GM13977 (cell line): ENCODE data around the gene CNOT6L.

Source experiments
- DNase-seq: peaks from one replicate; pipeline ENCODE4 v3.0.0; 2012; ENCODE audit warnings: low spot score
- CTCF ChIP-seq: IDR thresholded peaks from 2 replicates; pipeline ENCODE4 v1.5.1; 2012; ENCODE audit warnings: mild to moderate bottlenecking, control low read depth; ENCODE audit not compliant: insufficient read depth; ENCODE audit errors: extremely low read depth, missing control alignments
- in situ Hi-C: fragments of 300-500 bp; cut with MboI; formaldehyde crosslinking; loops from one replicate; pipeline ENCODE4 v1.12.0; 2022; ENCODE audit warnings: low sequenced_read_pairs, low pct_unique_long_range_greater_than_20kb, mixed read lengths, inconsistent platforms; ENCODE audit not compliant: unreplicated experiment

CNOT6L gene

DNA sequence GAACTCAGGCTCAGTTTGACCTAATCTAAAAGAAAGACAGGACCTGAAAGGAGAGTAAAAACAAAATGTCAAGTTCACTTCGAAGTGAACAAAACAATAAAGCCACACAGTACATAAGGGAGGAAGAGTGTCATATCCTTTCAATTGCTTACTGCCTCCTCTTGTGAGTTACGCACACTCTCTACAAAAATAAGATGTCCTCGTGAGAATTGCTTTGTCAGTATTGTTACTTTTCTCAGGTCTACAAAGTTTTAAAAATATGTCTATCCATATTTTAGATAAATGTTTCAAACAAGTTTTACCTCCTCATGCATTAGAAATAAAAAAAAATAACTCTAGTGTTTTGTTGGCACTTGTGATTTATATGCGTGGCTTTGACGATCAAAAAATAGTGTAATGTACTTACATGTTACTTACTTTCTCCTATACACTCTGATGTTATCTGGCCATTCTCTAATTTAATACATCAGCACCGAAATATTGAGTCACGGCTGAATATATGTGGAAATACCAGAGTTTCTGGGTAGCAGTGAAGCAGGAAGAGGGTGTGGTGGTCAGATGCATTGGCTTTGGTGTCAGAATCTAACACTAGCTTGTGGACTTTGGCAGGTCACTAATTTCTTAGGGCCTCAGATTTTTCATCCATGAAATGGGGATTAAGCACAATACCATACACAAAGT lies 35.4 kb upstream of the CNOT6L start:
- no peak for DNase-seq
- in situ Hi-C loops = no loop called here
- no peak for TF ChIP-seq CTCF

- no peak for TF ChIP-seq CTCF
- peak; percentile 52 for DNase-seq
- in situ Hi-C loops = no loop called here
Measured at GRCh38 chr4:77852892-77853495, 33.8 kb upstream of the CNOT6L start.

GRCh38 chr4:77849278-77849965 lies 30.3 kb upstream of the CNOT6L start:
- in situ Hi-C loops = no loop called here
- DNase-seq = no peak
- TF ChIP-seq CTCF = no peak

DNA sequence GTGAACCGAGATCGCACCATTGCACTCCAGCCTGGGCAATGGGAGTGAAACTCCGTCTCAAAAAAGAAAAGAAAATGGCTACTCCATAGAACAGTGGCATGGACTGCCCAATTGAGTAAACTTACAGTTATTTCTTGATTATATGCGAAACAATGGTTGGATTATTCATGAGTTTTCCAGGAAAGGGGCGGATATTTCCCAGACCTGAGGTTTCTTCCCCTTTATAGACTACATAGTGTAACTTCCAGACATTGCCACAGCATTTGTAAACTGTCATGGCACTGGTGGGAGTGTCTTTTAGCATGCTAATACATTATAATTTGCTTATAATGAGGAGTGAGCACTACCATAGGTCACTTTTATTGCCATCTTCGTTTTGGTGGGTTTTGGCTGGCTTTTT lies 29.3 kb upstream of the CNOT6L start:
- no peak for DNase-seq
- in situ Hi-C loops = no loop called here

DNA sequence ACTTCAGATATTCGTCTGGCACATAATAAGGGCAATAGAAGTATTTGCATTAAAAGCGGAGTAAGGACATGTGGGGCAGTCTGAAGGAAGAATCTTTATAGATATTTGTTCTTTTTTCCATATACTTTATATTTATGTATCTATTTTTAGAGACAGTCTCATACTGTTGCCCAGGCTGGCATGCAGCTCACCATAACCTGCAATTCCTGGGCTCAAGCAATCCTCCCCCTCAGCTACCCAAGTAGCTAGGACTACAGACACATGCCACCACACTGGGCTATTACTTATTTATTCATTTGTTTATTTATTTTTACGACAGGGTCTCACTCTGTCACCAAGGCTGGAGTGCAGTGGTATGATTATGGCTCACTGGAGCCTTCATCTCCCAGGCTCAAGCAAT lies 26.8 kb upstream of the CNOT6L start:
- no peak for DNase-seq
- in situ Hi-C loops = no loop called here
- TF ChIP-seq CTCF = no peak

More for the DNA sequence above, 29.3 kb upstream of the CNOT6L start:
- TF ChIP-seq CTCF = no peak

- no peak for TF ChIP-seq CTCF
- in situ Hi-C loops = no loop called here
- DNase-seq = no peak
Measured at GRCh38 chr4:77845400-77845799, 26.2 kb upstream of the CNOT6L start.
